Ovary (tissue), 9 donors: ENCODE results near the gene KCNJ6. TPM values are rescaled to one million over a fixed set of nuclear protein-coding genes. Genes with fewer than 3 reads are reported as not detected.

Experiments
- DNase-seq, 5 donors: peaks; one replicate each; pipeline ENCODE4 v3.0.0-alpha.2; 2019 to 2020
- H3K27ac ChIP-seq, 2 donors: fragments of 200-600 bp; one replicate each; pipeline versions ENCODE4 v1.5.1 to v1.8.0; 2019 to 2022
- H3K27me3 ChIP-seq: fragments of 200-600 bp; one replicate; pipeline ENCODE4 v1.8.0; 2022
- H3K36me3 ChIP-seq: fragments of 200-600 bp; sonication (generic); one replicate; pipeline ENCODE4 v1.5.1; 2019
- H3K4me1 ChIP-seq: one replicate; pipeline ENCODE4 v1.8.1; 2013; ENCODE audit warnings: mild to moderate bottlenecking, moderate library complexity; ENCODE audit not compliant: insufficient read depth
- H3K4me3 ChIP-seq: fragments of 200-600 bp; sonication (generic); one replicate; pipeline ENCODE4 v1.5.1; 2017
- H3K9me3 ChIP-seq, 2 donors: fragments of 200-600 bp in 1 of 2; sonication (generic) in 1 of 2; one replicate each; pipeline versions ENCODE4 v1.5.1 to v1.8.1; 2013 to 2019; ENCODE audit warnings: mild to moderate bottlenecking in 1 of 2, moderate library complexity in 1 of 2
- CTCF ChIP-seq, 3 donors: fragments of 450-650 bp in 2 of 3; fragments of 200-600 bp in 1 of 3; IDR thresholded peaks; one replicate each; pipeline versions ENCODE4 v1.5.1 to v1.8.0; 2016 to 2022; ENCODE audit warnings: antibody characterized with exemption in 3 of 3, mild to moderate bottlenecking in 1 of 3
- EP300 ChIP-seq: sonication (generic); formaldehyde crosslinking; IDR thresholded peaks from one replicate; pipeline ENCODE4 v1.6.1; 2017; ENCODE audit warnings: antibody characterized with exemption
- POLR2A ChIP-seq: fragments of 450-650 bp; IDR thresholded peaks from one replicate; pipeline ENCODE4 v1.6.1; 2017; ENCODE audit warnings: antibody characterized with exemption, mild to moderate bottlenecking, moderate library complexity
- WGBS, 3 donors: extraction: QIAGEN DNeasy Blood & Tissue Kit in 1 of 3; methylation state at CpG; one replicate each; pipeline versions ENCODE4 v1.1.5 to v1.1.7; 2013 to 2017; 5-methylcytosine and 5-hydroxymethylcytosine counted together
- intact Hi-C, 4 donors: fragments of 100-400 bp; cut with DNase I; formaldehyde crosslinking; loops; one replicate each; pipeline versions ENCODE4 v1.11.0 to v1.15.1; 2022 to 2023
- polyA plus RNA-seq, 2 donors: library from polyadenylated mRNA; stranded (reverse); fragments of 200-250 nt in 1 of 2; fragments of 350-450 nt in 1 of 2; fragmentation: Illumina TruSeq in 1 of 2; extraction: RNeasy Lipid Tissue Mini Kit (QIAGEN cat#74804) in 1 of 2; gene quantifications; one replicate each; pipeline ENCODE4 v1.2.3, GENCODE V29; 2013 to 2014
- total RNA-seq, 7 donors: library from RNA; depleted of rRNA in 2 of 7; stranded (reverse); fragments of >200 nt in 2 of 7; fragmentation: NEBNext Ultra II Directional in 3 of 7; extraction: Animal tissue kit (Norgen Biotek cat#: 25700) in 3 of 7; gene quantifications; one replicate each; pipeline versions ENCODE4 v1.1.0 to v1.2.4, GENCODE V29; 2016 to 2023
- donor health status: DM: no; HTN: no; CAD: no; lungs with moderate emphysema.
- donor health status: DM: no; HTN: no; CAD: no.
- donor health status: Bipolar disorder and iron deficiency.
- donor health status: DM: yes; HTN: yes; CAD: no.
- donor health status: DM: no; HTN: no; CAD: no.
- donor health status: DM: yes; HTN: yes; CAD: no.

KCNJ6 gene
- total and polyA plus RNA-seq, 9 donors: 0.01 TPM; not detected in 8

DNA sequence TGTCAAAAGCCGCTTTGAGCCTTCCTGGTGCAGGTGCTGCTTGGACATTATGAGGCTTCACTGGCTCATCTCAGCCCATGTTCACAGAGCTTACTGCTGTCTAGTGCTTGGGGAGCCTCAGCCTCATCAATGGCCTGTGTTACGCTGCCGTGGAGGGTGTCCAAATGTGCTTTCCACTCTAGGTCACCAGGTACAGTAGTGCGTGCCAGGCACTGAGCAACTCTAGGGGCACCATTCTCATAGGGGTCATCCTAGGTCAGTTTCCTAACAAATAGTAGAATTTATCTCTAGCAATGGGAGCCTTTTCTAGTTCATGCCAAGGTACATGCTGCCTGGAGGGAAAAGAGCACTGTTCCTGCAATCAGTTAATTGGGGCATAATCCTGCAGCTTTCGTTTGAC, 355.9 kb downstream of the KCNJ6 start:
- WGBS, 3 donors: 82 to 87% (median 84%) methylated on average over 5 of the region's 5 CpGs
- no peaks in the 10 kb centered on the region for H3K36me3 ChIP-seq
- no peaks in the 10 kb centered on the region for H3K27me3 ChIP-seq
- no peak overlapping the region for H3K27ac ChIP-seq
- intact Hi-C loops: loop anchor here in 2 of 4 donors (5.0 kb wide), 2 partner anchors 193 to 293 kb away; partner anchors contain the start of genes DYRK1A (in 1 of the 2) and VPS26C (in 1 of the 2)
- H3K9me3 ChIP-seq: no peaks in the 10 kb centered on the region
- no peak for DNase-seq
- no peak overlapping the region for H3K4me3 ChIP-seq
- H3K4me1 ChIP-seq: peaks cover 4% of the 10 kb centered on the region
- TF ChIP-seq POLR2A (no peak), EP300 (no peak), CTCF (IDR thresholded peaks at IDR 0.05) (no peak)

DNA sequence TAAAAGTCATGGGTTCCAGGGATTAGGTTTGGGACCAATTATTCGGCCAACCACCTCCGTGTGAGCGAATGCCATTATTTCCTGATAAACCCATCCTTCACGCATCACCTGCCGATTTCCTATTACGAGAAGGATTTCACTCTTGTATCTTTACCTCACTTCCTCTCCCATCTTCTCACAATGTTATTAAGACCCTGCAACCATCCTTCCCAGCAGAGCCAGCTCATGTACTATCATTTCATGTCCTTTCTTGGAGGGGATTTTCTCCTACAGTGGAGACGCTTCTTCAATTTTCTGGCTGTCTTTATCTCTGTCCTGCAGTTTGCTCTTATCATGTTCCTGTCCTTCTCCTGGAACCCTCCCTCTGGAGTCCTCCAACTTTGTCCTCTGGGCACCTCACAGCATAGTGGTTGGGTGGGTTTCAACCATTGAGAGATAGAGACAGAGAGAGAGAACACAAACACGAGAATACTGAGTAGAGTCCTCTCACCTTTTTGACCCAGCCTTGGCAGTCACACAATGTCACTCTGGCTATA, 357.5 kb downstream of the KCNJ6 start:
- Histone ChIP-seq H3K27ac (no peak overlapping the region), H3K27me3 (no peaks in the 10 kb centered on the region), H3K36me3 (no peaks in the 10 kb centered on the region), H3K4me3 (no peak overlapping the region), H3K9me3 (no peaks in the 10 kb centered on the region), H3K4me1 (peaks cover 4% of the 10 kb centered on the region)
- 87 to 90% (median 89%) methylated on average over 8 of the region's 8 CpGs for WGBS, 3 donors
- TF ChIP-seq EP300: no peak
- TF ChIP-seq CTCF (IDR thresholded peaks at IDR 0.05): no peak
- TF ChIP-seq POLR2A: no peak
- intact Hi-C loops: no loop called here
- DNase-seq: no peak
